SU-DHL-6 (cell line): ENCODE measurements around the gene ARPP21.

Experiments used
- CTCF ChIP-seq: fragments of 200-600 bp; sonication (generic); IDR thresholded peaks from one replicate; pipeline ENCODE4 v1.5.1; 2017; ENCODE audit warnings: antibody characterized with exemption, mild to moderate bottlenecking, low read length, moderate library complexity; ENCODE audit not compliant: insufficient read depth, poor library complexity, severe bottlenecking
- EZH2phosphoT487 ChIP-seq: fragments of 200-600 bp; sonication (generic), shearing (Covaris generic); conservative IDR thresholded peaks from 2 replicates; pipeline ENCODE4 v1.6.1; 2018; ENCODE audit warnings: mild to moderate bottlenecking, antibody characterized with exemption, low read length, moderate library complexity, mixed read lengths

DNA sequence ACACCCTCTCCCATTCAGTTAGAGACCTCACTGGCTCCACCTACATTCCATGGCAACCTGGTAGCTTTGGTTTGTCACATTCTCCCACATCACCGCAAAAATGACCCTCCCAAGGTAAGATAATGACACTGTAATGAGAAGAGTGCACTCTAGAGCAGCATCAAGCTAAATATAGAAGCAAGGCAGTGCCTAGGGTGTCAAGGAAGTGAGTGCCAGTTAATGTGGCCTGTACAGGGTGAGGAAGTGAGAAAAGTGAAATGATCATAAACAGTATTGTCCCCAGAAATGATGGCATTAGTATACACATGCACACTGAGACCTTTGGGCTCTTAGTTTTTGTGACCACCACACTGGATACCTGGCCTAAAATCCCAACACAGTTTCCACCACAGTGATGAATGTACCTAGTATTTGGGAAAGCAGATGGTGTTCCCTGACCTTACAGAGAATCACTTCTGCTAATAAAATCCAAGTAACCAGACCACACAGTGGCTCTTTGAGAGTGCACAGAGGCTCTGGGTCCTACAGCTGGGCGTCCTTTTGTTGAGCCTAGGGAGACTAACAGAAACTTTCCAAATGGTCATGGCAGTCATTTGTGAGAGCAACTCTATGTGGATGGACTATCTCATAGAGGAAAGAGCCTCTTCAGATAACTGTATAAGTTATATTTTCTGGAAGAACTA lies 106.6 kb downstream of the ARPP21 start:
- no peak for TF ChIP-seq CTCF
- no peak for TF ChIP-seq EZH2phosphoT487
